Renal pelvis (tissue), 4 donors: Measurements from ENCODE around the gene MTFR2. TPM values are rescaled to one million over a fixed set of nuclear protein-coding genes. Genes with fewer than 3 reads are reported as not detected.
"Not testable (repeated sequence)": the region's sequence is repeated elsewhere in the genome, so short reads cannot be mapped to it uniquely, and the experiment has no call there.

ENCODE experiments used
- DNase-seq: peaks from one replicate; pipeline ENCODE4 v3.0.0-alpha.2; 2013
- polyA plus RNA-seq, 3 donors: library from polyadenylated mRNA; unstranded; fragments of 120-200 nt; gene quantifications; one replicate each; pipeline ENCODE4 v1.2.1, GENCODE V29; 2013; ENCODE audit not compliant: insufficient read length in 3 of 3

The MTFR2 gene
- polyA plus RNA-seq, 3 donors = 2.9 to 3.4 (median 2.9) TPM

- no peak for DNase-seq
Measured at GRCh38 chr6:136236466-136237293, 13.4 kb downstream of the MTFR2 start.

- no peak for DNase-seq
Measured at GRCh38 chr6:136235233-136235564, 14.9 kb downstream of the MTFR2 start.

- no peak for DNase-seq
Measured at GRCh38 chr6:136232701-136233100, 17.4 kb downstream of the MTFR2 start.

GRCh38 chr6:136230219-136230853 is 19.8 kb downstream of the MTFR2 start:
- no peak for DNase-seq

- DNase-seq = no peak
Measured at GRCh38 chr6:136228814-136229213, 21.3 kb downstream of the MTFR2 start.

GRCh38 chr6:136226674-136227377 is 23.3 kb downstream of the MTFR2 start:
- DNase-seq = peak; percentile 52

- DNase-seq = peak; percentile 54
Measured at GRCh38 chr6:136226027-136226673, 24.0 kb downstream of the MTFR2 start.

GRCh38 chr6:136225496-136225895 is 24.6 kb downstream of the MTFR2 start:
- DNase-seq = no peak

GRCh38 chr6:136224974-136225373 is 25.1 kb downstream of the MTFR2 start:
- DNase-seq = not testable (repeated sequence)

GRCh38 chr6:136216503-136217401 is 33.4 kb downstream of the MTFR2 start:
- no peak for DNase-seq

GRCh38 chr6:136213853-136214252 is 36.3 kb downstream of the MTFR2 start:
- DNase-seq = no peak

- DNase-seq = no peak
Measured at GRCh38 chr6:136213012-136213539, 37.0 kb downstream of the MTFR2 start.

- DNase-seq = no peak
Measured at GRCh38 chr6:136212608-136213007, 37.5 kb downstream of the MTFR2 start.

- no peak for DNase-seq
Measured at GRCh38 chr6:136210398-136211165, 39.5 kb downstream of the MTFR2 start.

- no peak for DNase-seq
Measured at GRCh38 chr6:136209496-136209895, 40.6 kb downstream of the MTFR2 start.

- no peak for DNase-seq
Measured at GRCh38 chr6:136208783-136209182, 41.3 kb downstream of the MTFR2 start.

GRCh38 chr6:136201732-136202131 is 48.4 kb downstream of the MTFR2 start:
- no peak for DNase-seq

- DNase-seq = peak; percentile 48
Measured at GRCh38 chr6:136192902-136193301, 57.2 kb downstream of the MTFR2 start.

- DNase-seq = no peak
Measured at GRCh38 chr6:136191606-136192312, 58.4 kb downstream of the MTFR2 start.

GRCh38 chr6:136189104-136189503 is 61.0 kb downstream of the MTFR2 start:
- no peak for DNase-seq
